Neural progenitor cell (in vitro differentiated cells): Measurements from ENCODE around the gene MYOM1. TPM values are rescaled to one million over a fixed set of nuclear protein-coding genes. Genes with fewer than 3 reads are reported as not detected.

ENCODE experiments used
- DNase-seq: peaks from one replicate; pipeline ENCODE4 v3.0.0-alpha.2; 2016; ENCODE audit warnings: low spot score
- H2AFZ ChIP-seq: fragments of 200-600 bp; sonication (generic); replicated peaks from 2 replicates; pipeline ENCODE4 v1.6.1; 2016; ENCODE audit warnings: antibody characterized with exemption
- H3F3A ChIP-seq: fragments of 200-600 bp; sonication (generic); 2 replicates; pipeline ENCODE4 v1.6.1; 2016; ENCODE audit warnings: antibody characterized with exemption, low read depth
- H3K27ac ChIP-seq: fragments of 200-600 bp; sonication (generic); 2 replicates; pipeline ENCODE4 v1.5.1; 2016; ENCODE audit warnings: mild to moderate bottlenecking
- H3K27me3 ChIP-seq: fragments of 200-600 bp; sonication (generic); 2 replicates; pipeline ENCODE4 v1.6.1; 2016; ENCODE audit warnings: mild to moderate bottlenecking, moderate library complexity
- H3K36me3 ChIP-seq: fragments of 200-600 bp; sonication (generic); 2 replicates; pipeline ENCODE4 v1.5.1; 2016
- H3K4me1 ChIP-seq: fragments of 200-600 bp; sonication (generic); 2 replicates; pipeline ENCODE4 v1.6.1; 2016; ENCODE audit warnings: mixed run types
- H3K4me2 ChIP-seq: fragments of 200-600 bp; sonication (generic); 2 replicates; pipeline ENCODE4 v1.6.1; 2016
- H3K4me3 ChIP-seq: fragments of 200-600 bp; sonication (generic); 2 replicates; pipeline ENCODE4 v1.5.1; 2016
- H3K79me2 ChIP-seq: fragments of 200-600 bp; sonication (generic); 2 replicates; pipeline ENCODE4 v1.6.1; 2016; ENCODE audit warnings: low read depth
- H3K9ac ChIP-seq: fragments of 200-600 bp; sonication (generic); 2 replicates; pipeline ENCODE4 v1.6.1; 2016
- H3K9me3 ChIP-seq: fragments of 200-600 bp; sonication (generic); 2 replicates; pipeline ENCODE4 v1.5.1; 2016; ENCODE audit warnings: low read depth
- H4K20me1 ChIP-seq: fragments of 200-600 bp; sonication (generic); 2 replicates; pipeline ENCODE4 v1.6.1; 2016; ENCODE audit warnings: low read depth
- H3K27ac Mint-ChIP-seq: 3 replicates; pipeline ENCODE4 v1.8.0; 2021; ENCODE audit warnings: mixed read lengths
- H3K27me3 Mint-ChIP-seq: 2 replicates; pipeline ENCODE4 v1.8.0; 2022; ENCODE audit warnings: low read depth, mild to moderate bottlenecking, inconsistent platforms, moderate library complexity, mixed read lengths; ENCODE audit not compliant: insufficient read depth
- H3K36me3 Mint-ChIP-seq: 3 replicates; pipeline ENCODE4 v1.8.0; 2021; ENCODE audit warnings: mixed read lengths
- H3K4me1 Mint-ChIP-seq: 3 replicates; pipeline ENCODE4 v1.8.0; 2021; ENCODE audit warnings: mixed read lengths
- H3K4me3 Mint-ChIP-seq: 3 replicates; pipeline ENCODE4 v1.8.0; 2021; ENCODE audit warnings: mild to moderate bottlenecking, moderate library complexity, mixed read lengths
- H3K9me3 Mint-ChIP-seq: 3 replicates; pipeline ENCODE4 v1.8.0; 2020; ENCODE audit warnings: mixed read lengths
- CTCF ChIP-seq: fragments of 200-600 bp; sonication (generic); IDR thresholded peaks from 2 replicates; pipeline ENCODE4 v1.5.1; 2017; ENCODE audit warnings: antibody characterized with exemption, mild to moderate bottlenecking
- EZH2 ChIP-seq: fragments of 200-600 bp; sonication (generic); IDR thresholded peaks from 2 replicates; pipeline ENCODE4 v1.6.1; 2017; ENCODE audit warnings: antibody characterized with exemption, mild to moderate bottlenecking, moderate library complexity
- EZH2phosphoT487 ChIP-seq: fragments of 200-600 bp; sonication (generic); IDR thresholded peaks from 2 replicates; pipeline ENCODE4 v1.6.1; 2017; ENCODE audit warnings: antibody characterized with exemption
- total RNA-seq: library from RNA; depleted of rRNA; stranded (reverse); fragments of >200 nt; gene quantifications from 2 replicates; pipeline ENCODE4 v1.2.3, GENCODE V29; 2015; ENCODE audit warnings: low replicate concordance

The MYOM1 gene
- total RNA-seq, 1 donor from 2014 or later, result 0.45 TPM

- DNase-seq, result no peak
- Histone ChIP-seq H3K4me2 (no peak overlapping the region), H3K79me2 (no peaks in the 10 kb centered on the region), H3K4me3 (no peak overlapping the region), H3K4me1 (no peaks in the 10 kb centered on the region), H3F3A (no peaks in the 10 kb centered on the region), H3K27ac (no peak overlapping the region), H3K9me3 (no peaks in the 10 kb centered on the region), H2AFZ (no peak overlapping the region), H3K36me3 (peaks cover 4% of the 10 kb centered on the region), H3K9ac (no peak overlapping the region), H4K20me1 (no peaks in the 10 kb centered on the region), H3K27me3 (no peaks in the 10 kb centered on the region)
- Mint-ChIP-seq H3K9me3 (peaks cover 9% of the 10 kb centered on the region), H3K27me3 (no peaks in the 10 kb centered on the region), H3K27ac (no peak overlapping the region), H3K36me3 (no peaks in the 10 kb centered on the region), H3K4me3 (no peak overlapping the region), H3K4me1 (no peaks in the 10 kb centered on the region)
- no peak for TF ChIP-seq EZH2
- TF ChIP-seq EZH2phosphoT487, result no peak
- TF ChIP-seq CTCF, result no peak
Measured at GRCh38 chr18:3139406-3139805, 80.4 kb downstream of the MYOM1 start.

GRCh38 chr18:3138274-3138975, 81.3 kb downstream of the MYOM1 start:
- Histone ChIP-seq H3K79me2 (no peaks in the 10 kb centered on the region), H3K27ac (no peak overlapping the region), H4K20me1 (no peaks in the 10 kb centered on the region), H3K9me3 (no peaks in the 10 kb centered on the region), H3F3A (no peaks in the 10 kb centered on the region), H3K27me3 (no peaks in the 10 kb centered on the region), H2AFZ (no peak overlapping the region), H3K4me1 (no peaks in the 10 kb centered on the region), H3K36me3 (peaks cover 4% of the 10 kb centered on the region), H3K9ac (no peak overlapping the region), H3K4me2 (no peak overlapping the region), H3K4me3 (no peak overlapping the region)
- no peak for DNase-seq
- Mint-ChIP-seq H3K9me3 (peaks cover 9% of the 10 kb centered on the region), H3K4me1 (no peaks in the 10 kb centered on the region), H3K36me3 (no peaks in the 10 kb centered on the region), H3K27ac (no peak overlapping the region), H3K27me3 (no peaks in the 10 kb centered on the region), H3K4me3 (no peak overlapping the region)
- TF ChIP-seq EZH2phosphoT487 (no peak), EZH2 (no peak), CTCF (no peak)

- Histone ChIP-seq H3K4me1 (no peaks in the 10 kb centered on the region), H3K79me2 (no peaks in the 10 kb centered on the region), H3F3A (no peaks in the 10 kb centered on the region), H3K9ac (no peak overlapping the region), H3K4me2 (no peak overlapping the region), H2AFZ (peak overlapping the region; percentile 64), H3K27me3 (no peaks in the 10 kb centered on the region), H3K4me3 (no peak overlapping the region), H3K9me3 (no peaks in the 10 kb centered on the region), H3K27ac (no peak overlapping the region), H3K36me3 (no peaks in the 10 kb centered on the region), H4K20me1 (no peaks in the 10 kb centered on the region)
- H3K4me1 Mint-ChIP-seq, result no peaks in the 10 kb centered on the region
- DNase-seq, result no peak
- no peaks in the 10 kb centered on the region for H3K36me3 Mint-ChIP-seq
- H3K9me3 Mint-ChIP-seq, result no peaks in the 10 kb centered on the region
- H3K4me3 Mint-ChIP-seq, result no peak overlapping the region
- no peaks in the 10 kb centered on the region for H3K27me3 Mint-ChIP-seq
- TF ChIP-seq CTCF (no peak), EZH2phosphoT487 (no peak), EZH2 (no peak)
- peak overlapping the region; percentile 22 for H3K27ac Mint-ChIP-seq
Measured at GRCh38 chr18:3135536-3135935, 84.2 kb downstream of the MYOM1 start.
